ENCODE data around the gene SDHD. TPM values are rescaled to one million over a fixed set of nuclear protein-coding genes. Genes with fewer than 3 reads are reported as not detected.
"Not testable (repeated sequence)": the region's sequence is repeated elsewhere in the genome, so short reads cannot be mapped to it uniquely, and the experiment has no call there.

SDHD gene
- polyA plus RNA-seq: 100 to 1,000 TPM; 145 to 421 (median 229) TPM
- long read RNA-seq, donor 1, transcript SDHD-201 (4 exons, 1,439 nt): major isoform, 186 of 216 reads
- long read RNA-seq, donor 1, partial matches to known transcripts: 15 of 216 reads
- long read RNA-seq, donor 1, other reads (novel, unspliced or antisense): 12 of 216 reads
- long read RNA-seq, donor 2, transcript SDHD-201 (4 exons, 1,439 nt): major isoform, 45 of 46 reads
- long read RNA-seq, donor 2, partial matches to known transcripts: 0 of 46 reads
- long read RNA-seq, donor 2, other reads (novel, unspliced or antisense): 0 of 46 reads
- long read RNA-seq, donor 3, transcript SDHD-201 (4 exons, 1,439 nt): major isoform, 50 of 98 reads
- long read RNA-seq, donor 3, partial matches to known transcripts: 48 of 98 reads
- long read RNA-seq, donor 3, other reads (novel, unspliced or antisense): 0 of 98 reads
- long read RNA-seq, donor 4, partial matches to known transcripts: 0 of 2 reads
- long read RNA-seq, donor 4, other reads (novel, unspliced or antisense): 0 of 2 reads
- long read RNA-seq, donor 5, transcript SDHD-201 (4 exons, 1,439 nt): major isoform, 26 of 38 reads
- long read RNA-seq, donor 5, partial matches to known transcripts: 12 of 38 reads
- long read RNA-seq, donor 5, other reads (novel, unspliced or antisense): 0 of 38 reads
- long read RNA-seq, donor 6, transcript SDHD-201 (4 exons, 1,439 nt): major isoform, 82 of 130 reads
- long read RNA-seq, donor 6, partial matches to known transcripts: 48 of 130 reads
- long read RNA-seq, donor 6, other reads (novel, unspliced or antisense): 0 of 130 reads
- long read RNA-seq, donor 7: 0 reads
- long read RNA-seq, donor 8, transcript SDHD-201 (4 exons, 1,439 nt): major isoform, 6 of 12 reads
- long read RNA-seq, donor 8, partial matches to known transcripts: 6 of 12 reads
- long read RNA-seq, donor 8, other reads (novel, unspliced or antisense): 0 of 12 reads
- long read RNA-seq, donor 9, transcript SDHD-201 (4 exons, 1,439 nt): major isoform, 20 of 20 reads
- long read RNA-seq, donor 9, partial matches to known transcripts: 0 of 20 reads
- long read RNA-seq, donor 9, other reads (novel, unspliced or antisense): 0 of 20 reads
- long read RNA-seq, donor 10, transcript SDHD-201 (4 exons, 1,439 nt): major isoform, 105 of 122 reads
- long read RNA-seq, donor 10, partial matches to known transcripts: 5 of 122 reads
- long read RNA-seq, donor 10, other reads (novel, unspliced or antisense): 10 of 122 reads

GRCh38 chr11:112086422-112087191 lies at the start of gene SDHD, which contains the start of gene TIMM8B:
SDHD (plus strand) TSS chr11:112086873; CDS start chr11:112086908, 35 bp downstream.
TIMM8B (minus strand) TSS chr11:112086756; CDS start chr11:112086723, 33 bp downstream.
- DNase-seq (peak; percentile 98 to 99), FAIRE-seq (no peak)
- WGBS, 3 donors: 0 to 1% (median 0%) methylated on average over 43 to 45 of the region's 45 CpGs
- H3K27ac ChIP-seq (ENCODE audit: low read depth in 1 of 3, low read length in 2 of 3): peak within 1 kb of the TSS; percentile 61 to 89 (median 65)
- H3K9me3 ChIP-seq (ENCODE audit: control insufficient read depth in 2 of 2, insufficient read depth in 1 of 2, low read depth in 1 of 2, low read length in 1 of 2): no peaks in the 10 kb centered on the region
- H3K36me3 ChIP-seq (ENCODE audit: control insufficient read depth in 3 of 3, insufficient read depth in 2 of 3, low read depth in 1 of 3, low read length in 3 of 3): peaks cover 17% of the 10 kb centered on the region in 3 donors
- peaks cover 0 to 11% (median 8%) of the 10 kb centered on the region in 3 donors for H3K4me1 ChIP-seq (ENCODE audit: control insufficient read depth in 3 of 3, insufficient read depth in 2 of 3, low read depth in 1 of 3, low read length in 2 of 3)
- H3K4me3 ChIP-seq (ENCODE audit: low read depth in 1 of 3, low read length in 3 of 3): peak within 1 kb of the TSS; percentile 71 to 96 (median 93)
- no peaks in the 10 kb centered on the region for H3K27me3 ChIP-seq (ENCODE audit: control insufficient read depth in 3 of 3, insufficient read depth in 3 of 3, low read length in 3 of 3)

- Histone ChIP-seq H3K9me3 (ENCODE audit: control insufficient read depth in 2 of 2, insufficient read depth in 1 of 2, low read depth in 1 of 2, low read length in 1 of 2) (no peaks in the 10 kb centered on the region), H3K36me3 (ENCODE audit: control insufficient read depth in 3 of 3, insufficient read depth in 2 of 3, low read depth in 1 of 3, low read length in 3 of 3) (peaks cover 5 to 20% (median 6%) of the 10 kb centered on the region in 3 donors), H3K4me3 (ENCODE audit: low read depth in 1 of 3, low read length in 3 of 3) (no peak overlapping the region), H3K27ac (ENCODE audit: low read depth in 1 of 3, low read length in 2 of 3) (no peak overlapping the region), H3K27me3 (ENCODE audit: control insufficient read depth in 3 of 3, insufficient read depth in 3 of 3, low read length in 3 of 3) (no peaks in the 10 kb centered on the region), H3K4me1 (ENCODE audit: control insufficient read depth in 3 of 3, insufficient read depth in 2 of 3, low read depth in 1 of 3, low read length in 2 of 3) (no peaks in the 10 kb centered on the region)
- FAIRE-seq: no peak
- DNase-seq: no peak
Observed at GRCh38 chr11:112037527-112037926, 49.1 kb upstream of the SDHD start.

- Histone ChIP-seq H3K36me3 (ENCODE audit: control insufficient read depth in 3 of 3, insufficient read depth in 2 of 3, low read depth in 1 of 3, low read length in 3 of 3) (peaks cover 7 to 24% (median 8%) of the 10 kb centered on the region in 3 donors), H3K4me3 (ENCODE audit: low read depth in 1 of 3, low read length in 3 of 3) (no peak overlapping the region), H3K27ac (ENCODE audit: low read depth in 1 of 3, low read length in 2 of 3) (no peak overlapping the region), H3K9me3 (ENCODE audit: control insufficient read depth in 2 of 2, insufficient read depth in 1 of 2, low read depth in 1 of 2, low read length in 1 of 2) (no peaks in the 10 kb centered on the region), H3K4me1 (ENCODE audit: control insufficient read depth in 3 of 3, insufficient read depth in 2 of 3, low read depth in 1 of 3, low read length in 2 of 3) (no peaks in the 10 kb centered on the region), H3K27me3 (ENCODE audit: control insufficient read depth in 3 of 3, insufficient read depth in 3 of 3, low read length in 3 of 3) (no peaks in the 10 kb centered on the region)
- WGBS, 3 donors: 53 to 59% (median 55%) methylated on average over 6 of the region's 6 CpGs
- FAIRE-seq (no peak), DNase-seq (no peak)
Observed at GRCh38 chr11:112042161-112042960, 44.3 kb upstream of the SDHD start.

GRCh38 chr11:112042961-112043304 lies 43.7 kb upstream of the SDHD start:
- FAIRE-seq: no peak

GRCh38 chr11:112044961-112045360 lies 41.7 kb upstream of the SDHD start:
- no peak overlapping the region for H3K27ac ChIP-seq (ENCODE audit: low read depth in 1 of 3, low read length in 2 of 3)
- no peak for DNase-seq
- H3K36me3 ChIP-seq (ENCODE audit: control insufficient read depth in 3 of 3, insufficient read depth in 2 of 3, low read depth in 1 of 3, low read length in 3 of 3): peaks cover 6 to 21% (median 7%) of the 10 kb centered on the region in 3 donors
- 93 to 99% (median 96%) methylated on average over 4 of the region's 4 CpGs for WGBS, 3 donors
- H3K4me1 ChIP-seq (ENCODE audit: control insufficient read depth in 3 of 3, insufficient read depth in 2 of 3, low read depth in 1 of 3, low read length in 2 of 3): no peaks in the 10 kb centered on the region
- FAIRE-seq: no peak
- no peaks in the 10 kb centered on the region for H3K27me3 ChIP-seq (ENCODE audit: control insufficient read depth in 3 of 3, insufficient read depth in 3 of 3, low read length in 3 of 3)
- no peak overlapping the region for H3K4me3 ChIP-seq (ENCODE audit: low read depth in 1 of 3, low read length in 3 of 3)
- H3K9me3 ChIP-seq (ENCODE audit: control insufficient read depth in 2 of 2, insufficient read depth in 1 of 2, low read depth in 1 of 2, low read length in 1 of 2): no peaks in the 10 kb centered on the region

More at GRCh38 chr11:112042961-112043304, 43.7 kb upstream of the SDHD start:
- WGBS, 3 donors: 94 to 96% (median 94%) methylated on average over 2 of the region's 2 CpGs
- no peak overlapping the region for H3K27ac ChIP-seq (ENCODE audit: low read depth in 1 of 3, low read length in 2 of 3)
- no peak overlapping the region for H3K4me3 ChIP-seq (ENCODE audit: low read depth in 1 of 3, low read length in 3 of 3)
- H3K4me1 ChIP-seq (ENCODE audit: control insufficient read depth in 3 of 3, insufficient read depth in 2 of 3, low read depth in 1 of 3, low read length in 2 of 3): no peaks in the 10 kb centered on the region
- H3K9me3 ChIP-seq (ENCODE audit: control insufficient read depth in 2 of 2, insufficient read depth in 1 of 2, low read depth in 1 of 2, low read length in 1 of 2): no peaks in the 10 kb centered on the region
- H3K36me3 ChIP-seq (ENCODE audit: control insufficient read depth in 3 of 3, insufficient read depth in 2 of 3, low read depth in 1 of 3, low read length in 3 of 3): peaks cover 5 to 24% (median 6%) of the 10 kb centered on the region in 3 donors
- no peak for DNase-seq
- H3K27me3 ChIP-seq (ENCODE audit: control insufficient read depth in 3 of 3, insufficient read depth in 3 of 3, low read length in 3 of 3): no peaks in the 10 kb centered on the region

GRCh38 chr11:112046647-112047046 lies 40.0 kb upstream of the SDHD start:
- H3K4me1 ChIP-seq (ENCODE audit: control insufficient read depth in 3 of 3, insufficient read depth in 2 of 3, low read depth in 1 of 3, low read length in 2 of 3); DNase-seq; FAIRE-seq; H3K4me3 ChIP-seq (ENCODE audit: low read depth in 1 of 3, low read length in 3 of 3); H3K27me3 ChIP-seq (ENCODE audit: control insufficient read depth in 3 of 3, insufficient read depth in 3 of 3, low read length in 3 of 3); H3K27ac ChIP-seq (ENCODE audit: low read depth in 1 of 3, low read length in 2 of 3); H3K9me3 ChIP-seq (ENCODE audit: control insufficient read depth in 2 of 2, insufficient read depth in 1 of 2, low read depth in 1 of 2, low read length in 1 of 2): not testable (repeated sequence)
- 96 to 100% (median 100%) methylated on average over 2 of the region's 2 CpGs for WGBS, 3 donors
- H3K36me3 ChIP-seq (ENCODE audit: control insufficient read depth in 3 of 3, insufficient read depth in 2 of 3, low read depth in 1 of 3, low read length in 3 of 3): peaks cover 7 to 21% (median 8%) of the 10 kb centered on the region in 3 donors

- not testable (repeated sequence) for H3K27me3 ChIP-seq (ENCODE audit: control insufficient read depth in 3 of 3, insufficient read depth in 3 of 3, low read length in 3 of 3); DNase-seq; H3K27ac ChIP-seq (ENCODE audit: low read depth in 1 of 3, low read length in 2 of 3); H3K4me1 ChIP-seq (ENCODE audit: control insufficient read depth in 3 of 3, insufficient read depth in 2 of 3, low read depth in 1 of 3, low read length in 2 of 3); H3K4me3 ChIP-seq (ENCODE audit: low read depth in 1 of 3, low read length in 3 of 3); H3K9me3 ChIP-seq (ENCODE audit: control insufficient read depth in 2 of 2, insufficient read depth in 1 of 2, low read depth in 1 of 2, low read length in 1 of 2); FAIRE-seq
- peaks cover 12 to 30% (median 15%) of the 10 kb centered on the region in 3 donors for H3K36me3 ChIP-seq (ENCODE audit: control insufficient read depth in 3 of 3, insufficient read depth in 2 of 3, low read depth in 1 of 3, low read length in 3 of 3)
- 95 to 99% (median 98%) methylated on average over 3 of the region's 3 CpGs for WGBS, 3 donors
Observed at GRCh38 chr11:112048256-112048655, 38.4 kb upstream of the SDHD start.
